ENCODE measurements around the gene FMN2. TPM values are rescaled to one million over a fixed set of nuclear protein-coding genes. Genes with fewer than 3 reads are reported as not detected.
"Not testable (repeated sequence)": the region's sequence is repeated elsewhere in the genome, so short reads cannot be mapped to it uniquely, and the experiment has no call there.

Gene FMN2
- total RNA-seq, 1 donor from 2014 or later, result 0.52 TPM

GRCh38 chr1:240254778-240255291 is 163.2 kb downstream of the FMN2 start:
- Histone ChIP-seq H3K9me3 (no peaks in the 10 kb centered on the region), H3K4me3 (no peak overlapping the region), H3K27ac (no peak overlapping the region), H3K4me1 (no peaks in the 10 kb centered on the region), H3K36me3 (no peaks in the 10 kb centered on the region), H3K27me3 (no peaks in the 10 kb centered on the region)
- intact Hi-C loops (cut with DNase I), result no loop called here
- ATAC-seq, result peak; percentile 37
- DNase-seq, result no peak
- TF ChIP-seq CTCF (IDR thresholded peaks at IDR 0.05), result no peak

GRCh38 chr1:240255922-240256321 is 164.2 kb downstream of the FMN2 start:
- H3K9me3 ChIP-seq, result peaks cover 2% of the 10 kb centered on the region
- intact Hi-C loops (cut with DNase I), result no loop called here
- H3K27ac ChIP-seq, result no peak overlapping the region
- ATAC-seq, result no peak
- no peaks in the 10 kb centered on the region for H3K4me1 ChIP-seq
- no peak overlapping the region for H3K4me3 ChIP-seq
- no peaks in the 10 kb centered on the region for H3K27me3 ChIP-seq
- DNase-seq, result no peak
- no peaks in the 10 kb centered on the region for H3K36me3 ChIP-seq
- TF ChIP-seq CTCF (IDR thresholded peaks at IDR 0.05), result no peak

- Histone ChIP-seq H3K27ac (no peak overlapping the region), H3K4me3 (no peak overlapping the region), H3K36me3 (no peaks in the 10 kb centered on the region), H3K27me3 (no peaks in the 10 kb centered on the region), H3K4me1 (no peaks in the 10 kb centered on the region), H3K9me3 (peaks cover 4% of the 10 kb centered on the region)
- TF ChIP-seq CTCF (IDR thresholded peaks at IDR 0.05), result no peak
- intact Hi-C loops (cut with DNase I), result no loop called here
- ATAC-seq (no peak), DNase-seq (no peak)
Measured at GRCh38 chr1:240256836-240257503, 165.3 kb downstream of the FMN2 start.

- intact Hi-C loops (cut with DNase I), result no loop called here
- ATAC-seq (no peak), DNase-seq (no peak)
- no peaks in the 10 kb centered on the region for H3K4me1 ChIP-seq
- TF ChIP-seq CTCF (IDR thresholded peaks at IDR 0.05), result no peak
- H3K4me3 ChIP-seq, result no peak overlapping the region
- no peaks in the 10 kb centered on the region for H3K27me3 ChIP-seq
- H3K36me3 ChIP-seq, result no peaks in the 10 kb centered on the region
- no peak overlapping the region for H3K27ac ChIP-seq
- peaks cover 4% of the 10 kb centered on the region for H3K9me3 ChIP-seq
Measured at GRCh38 chr1:240258910-240259309, 167.2 kb downstream of the FMN2 start.

GRCh38 chr1:240264494-240264893 is 172.8 kb downstream of the FMN2 start:
- DNase-seq; H3K9me3 ChIP-seq; H3K27me3 ChIP-seq; H3K27ac ChIP-seq; ATAC-seq; intact Hi-C loops (cut with DNase I); H3K4me1 ChIP-seq; H3K36me3 ChIP-seq; H3K4me3 ChIP-seq: not testable (repeated sequence)

GRCh38 chr1:240271081-240271480 is 179.4 kb downstream of the FMN2 start:
- no peak for DNase-seq
- Histone ChIP-seq H3K4me1 (no peaks in the 10 kb centered on the region), H3K27me3 (no peaks in the 10 kb centered on the region), H3K27ac (no peak overlapping the region), H3K4me3 (no peak overlapping the region), H3K9me3 (no peaks in the 10 kb centered on the region), H3K36me3 (no peaks in the 10 kb centered on the region)
- TF ChIP-seq CTCF (IDR thresholded peaks at IDR 0.05), result no peak
- no peak for ATAC-seq
- intact Hi-C loops (cut with DNase I), result no loop called here
